Activated naive CD4-positive, alpha-beta T cell treated with anti-CD3 and anti-CD28 coated beads, Interleukin-2, amount 50 U/mL, for 72 hours (primary cell): ENCODE data around the gene SETBP1. TPM values are rescaled to one million over a fixed set of nuclear protein-coding genes. Genes with fewer than 3 reads are reported as not detected.

Source experiments
- ATAC-seq, 2 donors: fragments of 150-1000 bp; cut with Tn5 transposase; 2 replicates each; pipeline ENCODE4 v1.10.0; 2021; ENCODE audit warnings: mild to moderate bottlenecking in 2 of 2, moderate library complexity in 2 of 2
- DNase-seq, 2 donors: peaks; one replicate each; pipeline ENCODE4 v3.0.0; 2021 to 2022; ENCODE audit warnings: low spot score in 2 of 2
- H3K27ac Mint-ChIP-seq, 2 donors: one replicate each; pipeline ENCODE4 v1.8.0; 2022; ENCODE audit warnings: mild to moderate bottlenecking in 2 of 2, mixed read lengths in 2 of 2
- H3K36me3 Mint-ChIP-seq, 2 donors: one replicate each; pipeline ENCODE4 v1.8.0; 2022; ENCODE audit warnings: mixed read lengths in 2 of 2
- H3K9me3 Mint-ChIP-seq, 2 donors: one replicate each; pipeline ENCODE4 v1.8.0; 2022; ENCODE audit warnings: mixed read lengths in 2 of 2
- total RNA-seq, 2 donors: library from RNA; stranded (reverse); gene quantifications; one replicate each; pipeline ENCODE4 v1.2.3, GENCODE V29; 2022

The SETBP1 gene
- total RNA-seq, 2 donors from 2014 or later: 1.2 to 2.7 TPM

- peaks cover 0 to 5% of the 10 kb centered on the region in 2 donors for H3K36me3 Mint-ChIP-seq
- H3K27ac Mint-ChIP-seq: no peak overlapping the region
- DNase-seq: no peak
- ATAC-seq: no peak
- no peaks in the 10 kb centered on the region for H3K9me3 Mint-ChIP-seq
These were observed 101.2 kb downstream of the SETBP1 start for GRCh38 chr18:44781886-44782285.

- no peak overlapping the region for H3K27ac Mint-ChIP-seq
- DNase-seq (no peak), ATAC-seq (no peak)
- H3K9me3 Mint-ChIP-seq: no peaks in the 10 kb centered on the region
- H3K36me3 Mint-ChIP-seq: peaks cover 0 to 1% of the 10 kb centered on the region in 2 donors
These were observed 101.9 kb downstream of the SETBP1 start for GRCh38 chr18:44782617-44783016.

- Mint-ChIP-seq H3K9me3 (no peaks in the 10 kb centered on the region), H3K27ac (no peak overlapping the region), H3K36me3 (no peaks in the 10 kb centered on the region)
- DNase-seq: no peak
- no peak for ATAC-seq
These were observed 102.7 kb downstream of the SETBP1 start for GRCh38 chr18:44783371-44783770.

- Mint-ChIP-seq H3K9me3 (no peaks in the 10 kb centered on the region), H3K36me3 (peaks cover 0 to under 1% of the 10 kb centered on the region in 2 donors)
- no peak for DNase-seq
These were observed 105.6 kb downstream of the SETBP1 start for GRCh38 chr18:44786257-44786656.

GRCh38 chr18:44786688-44787087 is 106.0 kb downstream of the SETBP1 start:
- no peak for DNase-seq
- no peaks in the 10 kb centered on the region for H3K9me3 Mint-ChIP-seq
- ATAC-seq: no peak
- H3K36me3 Mint-ChIP-seq: peaks cover 0 to 4% of the 10 kb centered on the region in 2 donors
- no peak overlapping the region for H3K27ac Mint-ChIP-seq

More at GRCh38 chr18:44786257-44786656, 105.6 kb downstream of the SETBP1 start:
- no peak overlapping the region for H3K27ac Mint-ChIP-seq
- no peak for ATAC-seq

- DNase-seq (no peak), ATAC-seq (no peak)
- Mint-ChIP-seq H3K9me3 (no peaks in the 10 kb centered on the region), H3K36me3 (peaks cover 0 to 4% of the 10 kb centered on the region in 2 donors), H3K27ac (no peak overlapping the region)
These were observed 107.6 kb downstream of the SETBP1 start for GRCh38 chr18:44788334-44788733.

GRCh38 chr18:44789710-44790109 is 109.0 kb downstream of the SETBP1 start:
- Mint-ChIP-seq H3K36me3 (peaks cover 0 to 4% of the 10 kb centered on the region in 2 donors), H3K27ac (no peak overlapping the region), H3K9me3 (no peaks in the 10 kb centered on the region)
- ATAC-seq: no peak
- no peak for DNase-seq

GRCh38 chr18:44790860-44791259 is 110.2 kb downstream of the SETBP1 start:
- no peak overlapping the region for H3K27ac Mint-ChIP-seq
- H3K9me3 Mint-ChIP-seq: no peaks in the 10 kb centered on the region
- ATAC-seq: no peak
- peaks cover 0 to 4% of the 10 kb centered on the region in 2 donors for H3K36me3 Mint-ChIP-seq
- no peak for DNase-seq

GRCh38 chr18:44791520-44791919 is 110.8 kb downstream of the SETBP1 start:
- ATAC-seq (no peak), DNase-seq (no peak)
- no peaks in the 10 kb centered on the region for H3K9me3 Mint-ChIP-seq
- H3K36me3 Mint-ChIP-seq: peaks cover 0 to 4% of the 10 kb centered on the region in 2 donors
- no peak overlapping the region for H3K27ac Mint-ChIP-seq

GRCh38 chr18:44792456-44793061 is 111.9 kb downstream of the SETBP1 start:
- ATAC-seq: no peak
- Mint-ChIP-seq H3K27ac (no peak overlapping the region), H3K36me3 (peaks cover 0 to 4% of the 10 kb centered on the region in 2 donors), H3K9me3 (no peaks in the 10 kb centered on the region)
- no peak for DNase-seq

- ATAC-seq: no peak
- Mint-ChIP-seq H3K9me3 (no peaks in the 10 kb centered on the region), H3K36me3 (peaks cover 0 to 4% of the 10 kb centered on the region in 2 donors), H3K27ac (no peak overlapping the region)
- DNase-seq: no peak
These were observed 112.5 kb downstream of the SETBP1 start for GRCh38 chr18:44793194-44793593.

GRCh38 chr18:44793685-44794084 is 113.0 kb downstream of the SETBP1 start:
- Mint-ChIP-seq H3K27ac (no peak overlapping the region), H3K9me3 (no peaks in the 10 kb centered on the region), H3K36me3 (peaks cover 0 to 4% of the 10 kb centered on the region in 2 donors)
- no peak for ATAC-seq
- DNase-seq: no peak

GRCh38 chr18:44795241-44795640 is 114.6 kb downstream of the SETBP1 start:
- H3K27ac Mint-ChIP-seq: no peak overlapping the region
- no peak for DNase-seq
- peaks cover 1 to 2% of the 10 kb centered on the region in 2 donors for H3K9me3 Mint-ChIP-seq

GRCh38 chr18:44796429-44797428 is 116.0 kb downstream of the SETBP1 start:
- no peak overlapping the region for H3K27ac Mint-ChIP-seq

More at GRCh38 chr18:44795241-44795640, 114.6 kb downstream of the SETBP1 start:
- H3K36me3 Mint-ChIP-seq: peaks cover 2 to 7% of the 10 kb centered on the region in 2 donors
- ATAC-seq: peak in 1 of 2 donors; percentile 34

GRCh38 chr18:44798433-44799048 is 117.9 kb downstream of the SETBP1 start:
- H3K27ac Mint-ChIP-seq: no peak overlapping the region
- H3K9me3 Mint-ChIP-seq: peaks cover 6 to 12% of the 10 kb centered on the region in 2 donors
- ATAC-seq: peak; percentile 21 to 72
- DNase-seq: no peak
- H3K36me3 Mint-ChIP-seq: peaks cover 10 to 13% of the 10 kb centered on the region in 2 donors

More at GRCh38 chr18:44796429-44797428, 116.0 kb downstream of the SETBP1 start:
- peaks cover 10 to 13% of the 10 kb centered on the region in 2 donors for H3K36me3 Mint-ChIP-seq
- ATAC-seq (no peak), DNase-seq (no peak)
- peaks cover 6 to 9% of the 10 kb centered on the region in 2 donors for H3K9me3 Mint-ChIP-seq

- DNase-seq: no peak
These were observed 118.8 kb downstream of the SETBP1 start for GRCh38 chr18:44799382-44799906.

More at GRCh38 chr18:44799382-44799906, 118.8 kb downstream of the SETBP1 start:
- peak; percentile 68 to 83 for ATAC-seq
- peaks cover 10 to 13% of the 10 kb centered on the region in 2 donors for H3K36me3 Mint-ChIP-seq
- H3K27ac Mint-ChIP-seq: no peak overlapping the region
- H3K9me3 Mint-ChIP-seq: peaks cover 6 to 12% of the 10 kb centered on the region in 2 donors
